Breast epithelium (tissue), 3 donors: ENCODE results near the gene GALNTL6.

Source experiments
- POLR2A ChIP-seq: fragments of 450-650 bp; IDR thresholded peaks from one replicate; pipeline ENCODE4 v1.6.1; 2016; ENCODE audit warnings: antibody characterized with exemption, mild to moderate bottlenecking, moderate library complexity
- TF ChIP-seq, protein P1 (sequence below), 3 donors: fragments of 450-650 bp; IDR thresholded peaks; one replicate each; pipeline ENCODE4 v1.5.1; 2016 to 2017; ENCODE audit warnings: antibody characterized with exemption in 3 of 3, mild to moderate bottlenecking in 3 of 3, moderate library complexity in 3 of 3

DNA sequence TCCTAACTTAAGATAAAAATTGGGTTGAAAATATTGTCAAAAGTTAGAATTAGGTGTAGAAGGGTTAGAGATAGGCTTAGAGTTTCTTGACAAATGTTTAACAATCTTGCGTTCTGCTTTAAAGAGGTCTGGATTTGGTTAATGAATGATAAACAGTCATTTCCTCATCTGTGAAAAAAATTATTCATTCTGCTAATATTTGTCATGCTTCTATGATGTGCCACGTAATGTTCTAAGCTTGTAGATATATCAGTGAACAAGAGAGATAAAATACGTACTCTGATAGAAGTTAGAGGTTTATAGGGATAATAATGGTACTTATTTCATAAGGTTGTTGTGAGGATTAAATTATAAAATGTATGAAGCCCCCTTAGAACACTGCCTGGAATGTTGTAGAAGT is 912.4 kb downstream of the GALNTL6 start:
- TF ChIP-seq, protein P1, sequence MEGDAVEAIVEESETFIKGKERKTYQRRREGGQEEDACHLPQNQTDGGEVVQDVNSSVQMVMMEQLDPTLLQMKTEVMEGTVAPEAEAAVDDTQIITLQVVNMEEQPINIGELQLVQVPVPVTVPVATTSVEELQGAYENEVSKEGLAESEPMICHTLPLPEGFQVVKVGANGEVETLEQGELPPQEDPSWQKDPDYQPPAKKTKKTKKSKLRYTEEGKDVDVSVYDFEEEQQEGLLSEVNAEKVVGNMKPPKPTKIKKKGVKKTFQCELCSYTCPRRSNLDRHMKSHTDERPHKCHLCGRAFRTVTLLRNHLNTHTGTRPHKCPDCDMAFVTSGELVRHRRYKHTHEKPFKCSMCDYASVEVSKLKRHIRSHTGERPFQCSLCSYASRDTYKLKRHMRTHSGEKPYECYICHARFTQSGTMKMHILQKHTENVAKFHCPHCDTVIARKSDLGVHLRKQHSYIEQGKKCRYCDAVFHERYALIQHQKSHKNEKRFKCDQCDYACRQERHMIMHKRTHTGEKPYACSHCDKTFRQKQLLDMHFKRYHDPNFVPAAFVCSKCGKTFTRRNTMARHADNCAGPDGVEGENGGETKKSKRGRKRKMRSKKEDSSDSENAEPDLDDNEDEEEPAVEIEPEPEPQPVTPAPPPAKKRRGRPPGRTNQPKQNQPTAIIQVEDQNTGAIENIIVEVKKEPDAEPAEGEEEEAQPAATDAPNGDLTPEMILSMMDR (IDR thresholded peaks at IDR 0.05) = no peak
- no peak for TF ChIP-seq POLR2A
